ENCODE measurements around the gene IL1RAPL1. TPM values are rescaled to one million over a fixed set of nuclear protein-coding genes. Genes with fewer than 3 reads are reported as not detected.

The IL1RAPL1 gene
- total and polyA plus RNA-seq, 2 donors (not counting 1 experiment from before 2014, with no cell fraction given), result 0.25 to 2.8 TPM

- DNase-seq (ENCODE audit: low read depth in 2 of 2), result peak; percentile 50 to 57
- no peak overlapping the region for H3K4me3 ChIP-seq (replicated peaks in 1 of 4; ENCODE audit: control extremely low read depth in 1 of 4, insufficient read depth in 1 of 4, low read depth in 3 of 4, low read length in 4 of 4)
- H4K20me1 ChIP-seq (ENCODE audit: control insufficient read depth, extremely low read depth, insufficient read depth, low read length), result no peaks in the 10 kb centered on the region
- H2AFZ ChIP-seq (ENCODE audit: low read length), result no peak overlapping the region
- H3K36me3 ChIP-seq (ENCODE audit: control insufficient read depth, insufficient read depth, low read length), result no peaks in the 10 kb centered on the region
- H3K9me3 ChIP-seq (ENCODE audit: control insufficient read depth, insufficient read depth, low read depth, low read length), result no peaks in the 10 kb centered on the region
- no peaks in the 10 kb centered on the region for H3K4me1 ChIP-seq (ENCODE audit: control insufficient read depth, extremely low read depth, insufficient read depth, low read length)
- TF ChIP-seq CTCF (conservative IDR thresholded peaks at IDR 0.05 in 1 of 2, IDR thresholded peaks at IDR 0.05 in 1 of 2; ENCODE audit: low read depth in 1 of 2, low read length in 2 of 2), result no peak
- TF ChIP-seq EZH2 (IDR thresholded peaks at IDR 0.05; ENCODE audit: low read length, missing control alignments), result no peak
- H3K79me2 ChIP-seq (ENCODE audit: control insufficient read depth, insufficient read depth, low read length), result no peaks in the 10 kb centered on the region
- no peak overlapping the region for H3K27ac ChIP-seq (ENCODE audit: insufficient read depth, low read length)
- H3K9ac ChIP-seq (ENCODE audit: insufficient read depth, low read length), result no peak overlapping the region
- H3K27me3 ChIP-seq (ENCODE audit: control insufficient read depth, insufficient read depth, low read length), result no peaks in the 10 kb centered on the region
- H3K4me2 ChIP-seq (ENCODE audit: extremely low read depth, insufficient read depth, low read length), result no peak overlapping the region
Observed at GRCh38 chrX:29295987-29296680, 708.9 kb downstream of the IL1RAPL1 start.

- H4K20me1 ChIP-seq (ENCODE audit: control insufficient read depth, extremely low read depth, insufficient read depth, low read length), result no peaks in the 10 kb centered on the region
- H3K4me3 ChIP-seq (replicated peaks in 1 of 4; ENCODE audit: control extremely low read depth in 1 of 4, insufficient read depth in 1 of 4, low read depth in 3 of 4, low read length in 4 of 4), result no peak overlapping the region
- no peaks in the 10 kb centered on the region for H3K79me2 ChIP-seq (ENCODE audit: control insufficient read depth, insufficient read depth, low read length)
- no peak overlapping the region for H3K9ac ChIP-seq (ENCODE audit: insufficient read depth, low read length)
- H3K4me1 ChIP-seq (ENCODE audit: control insufficient read depth, extremely low read depth, insufficient read depth, low read length), result no peaks in the 10 kb centered on the region
- no peak overlapping the region for H2AFZ ChIP-seq (ENCODE audit: low read length)
- peak in 1 of 2 donors; percentile 57 for DNase-seq (ENCODE audit: low read depth in 2 of 2)
- H3K27me3 ChIP-seq (ENCODE audit: control insufficient read depth, insufficient read depth, low read length), result no peaks in the 10 kb centered on the region
- H3K4me2 ChIP-seq (ENCODE audit: extremely low read depth, insufficient read depth, low read length), result no peak overlapping the region
- TF ChIP-seq CTCF (conservative IDR thresholded peaks at IDR 0.05 in 1 of 2, IDR thresholded peaks at IDR 0.05 in 1 of 2; ENCODE audit: low read depth in 1 of 2, low read length in 2 of 2), result no peak
- TF ChIP-seq EZH2 (IDR thresholded peaks at IDR 0.05; ENCODE audit: low read length, missing control alignments), result no peak
- H3K9me3 ChIP-seq (ENCODE audit: control insufficient read depth, insufficient read depth, low read depth, low read length), result no peaks in the 10 kb centered on the region
- no peaks in the 10 kb centered on the region for H3K36me3 ChIP-seq (ENCODE audit: control insufficient read depth, insufficient read depth, low read length)
- H3K27ac ChIP-seq (ENCODE audit: insufficient read depth, low read length), result no peak overlapping the region
Observed at GRCh38 chrX:29297171-29297800, 710.0 kb downstream of the IL1RAPL1 start.

GRCh38 chrX:29299684-29300083 lies 712.4 kb downstream of the IL1RAPL1 start:
- H3K4me1 ChIP-seq (ENCODE audit: control insufficient read depth, extremely low read depth, insufficient read depth, low read length), result no peaks in the 10 kb centered on the region
- H2AFZ ChIP-seq (ENCODE audit: low read length), result no peak overlapping the region
- H3K9ac ChIP-seq (ENCODE audit: insufficient read depth, low read length), result no peak overlapping the region
- no peak overlapping the region for H3K4me3 ChIP-seq (replicated peaks in 1 of 4; ENCODE audit: control extremely low read depth in 1 of 4, insufficient read depth in 1 of 4, low read depth in 3 of 4, low read length in 4 of 4)
- TF ChIP-seq CTCF (conservative IDR thresholded peaks at IDR 0.05 in 1 of 2, IDR thresholded peaks at IDR 0.05 in 1 of 2; ENCODE audit: low read depth in 1 of 2, low read length in 2 of 2) (no peak), EZH2 (IDR thresholded peaks at IDR 0.05; ENCODE audit: low read length, missing control alignments) (no peak)
- H4K20me1 ChIP-seq (ENCODE audit: control insufficient read depth, extremely low read depth, insufficient read depth, low read length), result no peaks in the 10 kb centered on the region
- H3K79me2 ChIP-seq (ENCODE audit: control insufficient read depth, insufficient read depth, low read length), result no peaks in the 10 kb centered on the region
- H3K4me2 ChIP-seq (ENCODE audit: extremely low read depth, insufficient read depth, low read length), result no peak overlapping the region
- peak; percentile 20 to 49 for DNase-seq (ENCODE audit: low read depth in 2 of 2)
- H3K27me3 ChIP-seq (ENCODE audit: control insufficient read depth, insufficient read depth, low read length), result no peaks in the 10 kb centered on the region
- no peak overlapping the region for H3K27ac ChIP-seq (ENCODE audit: insufficient read depth, low read length)
- H3K36me3 ChIP-seq (ENCODE audit: control insufficient read depth, insufficient read depth, low read length), result no peaks in the 10 kb centered on the region
- no peaks in the 10 kb centered on the region for H3K9me3 ChIP-seq (ENCODE audit: control insufficient read depth, insufficient read depth, low read depth, low read length)

Data from fibroblast of lung (primary cell).